GM21367 (cell line): Measurements from ENCODE around the gene BRSK1.
"Not testable (repeated sequence)": the region's sequence is repeated elsewhere in the genome, so short reads cannot be mapped to it uniquely, and the experiment has no call there.

Experiments used
- ATAC-seq: cut with Tn5 transposase; IDR thresholded peaks from one replicate; pipeline ENCODE4 v1.9.1; 2021; ENCODE audit not compliant: unreplicated experiment

Gene BRSK1

DNA sequence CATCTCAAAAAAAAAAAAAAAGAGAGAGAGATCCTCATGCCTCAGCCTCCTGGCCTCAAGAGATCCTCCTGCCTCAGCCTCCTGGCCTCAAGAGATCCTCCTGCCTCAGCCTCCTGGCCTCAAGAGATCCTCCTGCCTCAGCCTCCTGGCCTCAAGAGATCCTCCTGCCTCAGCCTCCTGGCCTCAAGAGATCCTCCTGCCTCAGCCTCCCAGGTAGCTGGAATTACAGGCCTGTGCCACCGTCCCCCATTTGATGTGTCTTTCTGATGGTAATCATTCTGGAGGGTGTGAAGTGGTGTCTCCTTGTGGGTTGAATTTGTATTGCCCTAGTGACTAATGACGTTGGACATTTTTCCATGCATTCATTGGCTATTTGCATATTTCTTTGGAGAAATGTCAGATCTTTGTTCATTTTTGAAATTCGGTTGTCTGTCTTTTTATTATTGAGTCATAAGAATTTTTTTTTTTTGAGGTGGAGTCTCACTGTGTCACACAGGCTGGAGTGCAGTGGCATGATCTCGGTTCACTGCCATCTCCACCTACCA, 45.0 kb downstream of the BRSK1 start:
- ATAC-seq, result not testable (repeated sequence)

DNA sequence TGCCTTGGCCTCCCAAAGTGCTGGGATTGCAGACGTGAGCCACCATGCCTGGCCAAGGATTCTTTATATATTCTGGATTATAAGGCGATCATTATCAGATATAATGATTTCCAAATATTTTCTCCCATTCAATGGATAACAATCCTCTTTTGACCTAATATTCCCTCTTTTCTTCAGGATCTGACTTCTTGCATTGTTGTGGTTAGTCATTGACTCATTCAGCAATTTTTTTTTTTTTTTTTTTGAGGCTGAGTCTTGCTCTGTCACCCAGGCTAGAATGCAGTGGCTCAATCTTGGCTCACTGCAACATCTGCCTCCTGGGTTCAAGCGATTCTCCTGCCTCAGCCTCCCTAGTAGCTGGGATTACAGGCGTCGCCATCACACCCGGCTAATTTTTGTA, 46.0 kb downstream of the BRSK1 start:
- not testable (repeated sequence) for ATAC-seq

DNA sequence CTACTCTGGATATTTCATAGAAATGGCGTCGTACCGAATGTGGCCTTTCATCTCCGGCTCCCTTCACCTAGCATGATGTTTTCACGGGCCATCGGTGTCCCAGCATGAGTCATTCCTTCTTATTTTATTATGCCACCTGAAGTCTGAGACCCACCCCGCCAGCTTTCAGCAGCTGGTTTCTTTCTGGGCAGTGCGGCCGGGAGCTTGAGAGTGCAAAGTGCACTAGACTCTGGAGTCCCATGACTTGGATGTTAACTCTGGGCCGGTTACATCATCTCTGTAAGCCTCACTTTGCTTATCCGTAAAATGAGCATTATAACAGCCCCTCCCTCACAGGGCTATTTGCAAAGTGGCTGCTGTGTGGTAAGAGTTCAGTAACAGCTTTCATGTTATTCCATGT, 50.1 kb downstream of the BRSK1 start:
- no peak for ATAC-seq

DNA sequence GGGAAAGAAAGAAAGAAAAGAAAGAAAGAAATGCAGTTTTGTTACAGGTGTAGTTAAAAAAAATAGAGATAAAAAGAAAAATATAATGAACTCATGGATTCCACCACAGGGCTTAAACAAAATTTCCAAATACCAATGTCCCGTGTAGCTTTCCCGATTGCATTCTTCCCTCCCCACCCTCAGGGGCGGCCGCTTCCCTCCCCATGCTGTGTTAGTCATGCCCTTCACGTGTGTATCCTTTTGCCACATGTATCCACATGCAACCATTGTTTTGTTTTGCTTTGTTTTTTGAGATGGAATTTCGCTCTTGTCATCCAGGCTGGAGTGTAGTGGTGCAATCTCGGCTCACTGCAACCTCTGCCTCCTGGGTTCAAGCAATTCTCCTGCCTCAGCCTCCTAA, 52.3 kb downstream of the BRSK1 start:
- no peak for ATAC-seq

DNA sequence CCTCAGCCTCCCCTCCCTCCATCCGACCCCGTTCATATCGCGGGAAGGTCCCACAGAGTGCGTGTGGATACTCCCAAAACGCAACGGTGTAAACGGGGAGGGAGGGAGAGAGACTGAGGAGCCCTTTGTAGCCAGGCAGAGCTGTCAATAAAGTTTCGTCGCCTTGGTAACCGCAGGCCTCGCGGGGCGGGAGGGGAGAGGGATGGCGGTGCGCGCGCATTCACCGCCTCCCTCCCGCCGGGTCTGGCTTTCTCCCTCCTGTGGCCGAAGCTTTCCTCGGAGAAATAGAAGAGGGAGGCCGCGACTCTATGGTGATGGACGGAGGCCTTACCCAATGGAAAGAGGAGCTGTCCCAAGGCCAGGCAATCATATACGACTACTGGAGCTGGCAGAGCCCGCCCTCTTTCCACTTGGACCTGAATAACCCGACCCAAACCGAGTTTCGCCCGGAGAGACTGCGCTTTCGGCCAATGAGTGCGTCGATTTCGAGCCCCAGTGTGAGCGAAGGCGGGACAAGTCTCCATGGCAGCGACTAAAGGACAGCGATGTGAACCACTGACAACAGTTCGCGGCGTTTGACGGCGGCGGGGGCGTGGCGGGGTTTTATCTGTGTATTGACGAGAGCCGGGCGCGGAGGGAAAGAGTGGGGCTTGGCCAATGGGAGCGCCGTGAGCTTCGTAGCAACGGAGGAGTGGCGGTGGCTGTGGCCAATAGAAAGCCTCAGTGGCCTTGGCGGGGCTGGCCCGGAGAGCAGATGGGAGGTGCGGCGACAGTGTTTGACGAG, 55.5 kb downstream of the BRSK1 start, which contains the start of gene KMT5C:
Gene KMT5C, plus strand, starts transcription at position 772 of the 784 bp plus-strand sequence. CDS start 2,061 bp downstream, outside the sequence.
- peak; percentile 74 for ATAC-seq

DNA sequence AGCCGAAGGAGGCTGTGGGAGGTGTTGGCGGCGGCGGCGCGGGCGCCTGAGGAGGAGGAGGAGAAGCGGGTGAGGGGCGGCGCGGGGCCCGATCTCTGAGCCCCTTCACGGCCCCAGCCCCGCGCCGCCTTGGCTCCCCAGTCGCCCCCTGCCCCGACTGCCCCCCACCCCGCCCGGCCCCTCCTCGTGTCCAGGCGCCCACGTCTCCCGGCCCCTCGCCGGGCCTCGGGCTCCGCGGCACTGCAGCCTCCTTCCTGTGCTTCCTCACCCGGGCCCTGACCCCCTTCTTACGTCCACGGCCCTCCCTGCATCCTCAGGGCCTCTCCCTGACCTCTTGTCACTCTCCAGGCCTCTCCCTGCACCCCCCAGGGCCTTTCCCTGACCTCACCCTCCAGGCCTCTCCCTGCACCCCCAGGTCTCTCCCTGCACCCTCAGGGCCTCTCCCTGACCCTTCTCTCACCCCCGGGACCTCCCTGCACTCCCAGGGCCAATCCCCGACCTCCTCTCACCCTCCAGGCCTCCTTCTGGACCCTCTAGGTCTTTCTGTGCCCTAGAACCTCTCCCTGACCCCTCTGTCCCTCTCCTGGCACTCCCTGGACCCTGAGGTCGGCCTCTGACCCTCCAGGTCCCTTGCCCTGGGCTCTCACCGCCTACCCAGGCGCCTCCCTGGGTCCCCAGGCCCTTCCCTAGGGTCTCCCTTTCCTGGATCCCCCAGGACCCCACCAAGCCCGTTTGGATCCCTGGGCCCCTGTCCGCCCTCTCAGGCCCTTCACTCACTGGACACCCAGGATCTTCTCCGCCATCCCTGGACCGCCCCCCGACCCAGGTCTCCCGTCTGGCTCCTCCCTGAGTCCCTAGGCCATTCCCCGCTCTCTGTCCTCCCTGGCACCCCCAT, 56.3 kb downstream of the BRSK1 start:
- no peak for ATAC-seq

DNA sequence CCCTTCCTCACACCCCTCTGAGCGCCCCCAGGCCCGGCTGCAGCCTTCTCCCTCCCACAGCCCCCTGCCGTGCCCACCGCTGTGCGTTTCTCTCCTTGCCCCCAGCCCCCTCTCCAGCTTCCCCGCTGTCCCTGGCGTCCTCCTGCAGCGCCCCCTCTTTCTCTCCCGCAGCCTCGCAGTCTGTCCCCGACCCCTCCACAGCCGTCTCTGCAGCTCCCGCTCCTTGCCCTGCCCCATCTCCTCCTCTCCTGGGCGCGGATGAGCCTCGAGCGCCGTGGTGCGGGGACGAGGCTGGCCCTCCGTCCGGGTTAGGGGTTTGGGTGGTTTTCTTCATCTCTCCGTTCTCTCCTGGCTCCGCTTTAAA, 57.0 kb downstream of the BRSK1 start:
- ATAC-seq, result no peak

DNA sequence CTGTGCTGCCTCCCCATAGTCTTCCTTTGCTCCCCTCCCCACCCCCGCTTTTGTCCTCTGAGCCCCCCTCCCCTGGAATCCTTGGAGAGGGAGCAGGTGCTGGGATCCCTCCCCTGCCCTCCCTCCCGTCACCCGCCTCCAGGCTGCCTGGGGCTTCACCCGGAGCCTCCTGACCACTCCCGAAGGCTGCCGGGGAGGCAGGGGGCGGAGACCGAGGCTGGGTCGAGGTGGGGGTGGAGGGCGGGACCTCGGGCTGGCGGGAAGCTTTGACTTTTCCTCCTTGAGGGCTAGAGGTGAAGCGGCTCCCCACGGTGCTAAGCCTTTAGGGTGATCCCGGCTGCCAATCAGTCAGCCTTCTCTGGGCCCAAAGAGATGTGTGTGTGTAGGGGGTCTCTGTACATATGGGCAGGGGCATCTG, 57.4 kb downstream of the BRSK1 start:
- ATAC-seq, result no peak

DNA sequence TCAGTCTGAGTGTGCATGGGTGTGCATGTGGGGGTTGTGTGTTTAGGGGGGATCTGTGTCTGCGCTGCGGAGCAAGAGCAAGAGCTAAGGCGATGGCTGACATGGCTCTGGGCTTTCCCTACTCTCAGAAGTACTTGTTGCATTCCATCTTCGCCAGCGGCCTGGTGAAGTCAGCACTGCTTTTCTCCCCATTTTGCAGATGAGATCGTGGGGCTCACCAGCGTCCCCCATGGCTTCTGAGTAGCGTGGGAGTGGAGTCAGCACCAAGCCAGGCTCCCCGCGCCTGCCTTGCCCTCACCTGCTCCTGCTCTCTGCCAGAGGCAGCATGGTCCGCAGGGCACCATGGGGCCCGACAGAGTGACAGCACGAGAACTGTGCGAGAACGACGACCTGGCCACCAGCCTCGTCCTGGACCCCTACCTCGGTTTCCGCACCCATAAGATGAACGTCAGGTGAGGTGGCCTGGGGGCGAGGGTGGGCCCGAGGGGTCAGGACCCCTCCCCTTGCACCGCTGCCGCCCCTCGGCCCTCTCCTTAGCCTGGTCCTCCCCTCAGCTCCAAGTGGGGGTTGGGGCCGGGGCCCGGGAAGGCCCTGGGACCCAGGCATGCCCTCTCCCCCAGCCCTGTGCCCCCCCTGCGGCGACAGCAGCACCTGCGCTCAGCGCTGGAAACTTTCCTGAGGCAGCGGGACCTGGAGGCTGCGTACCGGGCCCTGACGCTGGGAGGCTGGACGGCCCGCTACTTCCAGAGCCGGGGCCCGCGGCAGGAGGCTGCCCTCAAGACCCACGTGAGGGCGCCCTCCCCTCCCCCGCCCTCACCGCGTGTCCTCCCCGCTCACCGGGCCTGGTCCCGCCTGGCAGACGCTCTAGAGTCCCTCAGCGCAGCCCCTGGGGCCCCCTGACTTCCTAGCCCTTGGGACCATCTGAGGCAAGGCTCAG, 58.1 kb downstream of the BRSK1 start:
- ATAC-seq, result no peak

DNA sequence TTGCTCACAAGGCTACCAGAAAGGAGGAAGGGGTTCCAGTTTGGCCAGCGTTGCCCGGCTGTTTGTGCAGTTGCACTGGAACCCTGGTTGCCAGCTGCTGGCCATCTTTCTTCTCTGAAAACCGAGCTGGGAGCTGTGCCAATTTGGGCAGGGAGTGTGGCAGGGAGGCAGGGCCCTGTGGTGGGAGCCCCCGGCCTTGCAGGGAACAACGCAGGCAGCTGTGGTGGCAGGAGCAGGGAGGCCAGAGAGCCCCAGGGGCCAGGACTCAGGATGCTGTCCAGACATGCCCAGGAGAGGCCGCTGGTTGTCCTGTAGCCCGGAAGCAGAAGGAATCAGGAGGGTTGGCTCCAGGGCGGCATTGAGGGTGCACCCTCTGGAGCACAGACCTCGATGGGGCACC, 60.6 kb downstream of the BRSK1 start:
- no peak for ATAC-seq

DNA sequence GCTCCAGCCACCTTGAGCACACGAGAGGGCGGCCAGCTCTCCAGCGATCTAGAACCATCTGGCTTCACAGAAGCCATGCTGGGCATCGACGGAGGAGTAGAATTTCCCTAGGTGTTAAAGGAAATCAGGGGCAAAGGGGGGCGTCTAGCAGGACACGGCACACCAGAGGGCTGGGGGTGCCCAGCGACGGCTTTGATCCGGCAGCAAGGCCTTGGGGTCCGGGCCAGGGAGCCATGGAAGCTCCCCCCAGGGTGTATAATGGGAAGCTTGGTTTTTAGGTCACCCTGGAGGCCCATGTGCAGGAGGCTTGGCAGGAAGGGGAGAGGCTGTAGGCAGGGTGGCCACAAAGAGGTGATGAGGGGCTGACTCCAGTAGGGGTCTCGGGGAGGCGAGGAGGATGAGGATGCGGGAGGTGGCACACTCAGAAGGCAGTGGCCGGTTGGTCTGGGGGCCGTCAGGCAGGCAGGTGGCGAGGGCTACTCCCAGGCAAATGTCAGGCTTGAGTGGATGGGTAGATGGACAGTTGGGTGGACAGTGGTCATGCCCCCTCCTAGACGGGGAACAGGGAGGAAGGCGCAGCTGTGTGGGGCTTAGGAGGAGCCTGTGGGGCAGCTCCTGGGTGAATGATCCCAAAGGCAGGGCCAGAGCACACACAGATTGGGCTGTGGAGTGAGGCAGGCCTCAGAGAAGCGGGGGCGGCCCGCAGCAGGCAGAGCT, 61.5 kb downstream of the BRSK1 start:
- ATAC-seq, result no peak

DNA sequence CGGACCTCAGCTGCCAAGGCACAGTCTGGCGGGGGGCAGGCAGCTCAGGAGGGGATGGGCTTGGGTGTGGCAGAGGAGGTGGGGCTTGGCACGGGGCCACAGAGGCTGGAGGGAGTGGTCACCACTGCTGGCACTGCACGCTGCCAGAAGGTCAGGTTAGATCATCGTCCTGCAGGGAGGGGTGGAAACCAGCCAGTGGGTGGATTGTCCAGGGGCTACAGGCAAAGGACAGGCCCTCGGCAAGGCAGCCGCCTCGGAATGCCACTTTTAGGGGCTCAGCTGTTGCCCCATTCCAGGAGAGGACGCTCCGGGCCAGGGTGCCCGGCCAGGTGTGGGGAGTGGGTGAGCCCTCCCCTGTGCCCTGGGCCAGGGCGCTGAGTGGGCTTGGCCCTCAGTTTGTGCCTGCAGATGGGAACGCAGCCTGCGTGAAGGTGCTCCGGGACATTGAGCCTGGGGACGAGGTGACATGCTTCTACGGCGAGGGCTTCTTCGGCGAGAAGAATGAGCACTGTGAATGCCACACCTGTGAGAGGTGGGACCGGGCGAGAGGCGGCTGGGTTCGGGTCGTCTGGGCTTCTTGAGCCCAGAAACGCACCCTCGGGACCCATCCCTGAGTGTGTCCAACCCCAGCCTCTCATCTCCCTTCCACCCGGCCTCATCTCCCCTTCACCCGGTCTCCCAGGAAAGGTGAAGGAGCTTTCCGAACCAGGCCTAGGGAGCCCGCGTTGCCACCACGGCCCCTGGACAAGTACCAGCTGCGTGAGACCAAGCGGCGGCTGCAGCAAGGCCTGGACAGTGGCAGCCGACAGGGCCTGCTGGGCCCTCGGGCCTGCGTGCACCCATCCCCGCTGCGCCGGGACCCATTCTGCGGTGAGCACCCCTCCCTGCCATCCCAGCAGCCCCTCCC, 62.3 kb downstream of the BRSK1 start:
- ATAC-seq, result no peak

DNA sequence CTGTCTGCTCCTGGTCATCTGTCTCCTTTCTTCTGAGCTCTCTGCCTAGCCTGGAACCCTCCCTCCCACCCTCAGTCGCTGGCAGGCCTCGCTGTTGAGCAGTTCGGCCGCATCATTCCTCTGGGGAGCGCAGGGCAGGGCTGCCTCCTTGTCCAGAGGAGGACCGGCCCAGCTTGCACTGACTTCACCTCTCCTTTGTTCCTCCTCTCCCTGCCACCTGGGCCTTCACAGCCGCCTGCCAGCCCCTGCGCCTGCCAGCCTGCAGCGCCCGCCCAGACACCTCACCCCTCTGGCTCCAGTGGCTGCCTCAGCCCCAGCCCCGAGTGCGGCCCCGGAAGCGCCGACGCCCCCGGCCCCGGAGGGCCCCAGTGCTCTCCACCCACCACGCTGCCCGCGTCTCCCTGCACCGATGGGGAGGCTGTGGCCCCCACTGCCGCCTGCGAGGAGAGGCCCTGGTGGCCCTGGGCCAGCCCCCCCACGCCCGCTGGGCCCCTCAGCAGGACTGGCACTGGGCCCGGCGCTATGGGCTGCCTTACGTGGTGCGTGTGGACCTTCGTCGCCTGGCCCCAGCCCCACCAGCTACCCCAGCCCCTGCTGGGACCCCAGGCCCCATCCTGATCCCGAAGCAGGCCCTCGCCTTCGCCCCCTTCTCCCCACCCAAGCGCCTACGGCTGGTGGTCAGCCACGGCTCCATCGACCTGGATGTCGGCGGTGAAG, 63.1 kb downstream of the BRSK1 start:
- no peak for ATAC-seq

DNA sequence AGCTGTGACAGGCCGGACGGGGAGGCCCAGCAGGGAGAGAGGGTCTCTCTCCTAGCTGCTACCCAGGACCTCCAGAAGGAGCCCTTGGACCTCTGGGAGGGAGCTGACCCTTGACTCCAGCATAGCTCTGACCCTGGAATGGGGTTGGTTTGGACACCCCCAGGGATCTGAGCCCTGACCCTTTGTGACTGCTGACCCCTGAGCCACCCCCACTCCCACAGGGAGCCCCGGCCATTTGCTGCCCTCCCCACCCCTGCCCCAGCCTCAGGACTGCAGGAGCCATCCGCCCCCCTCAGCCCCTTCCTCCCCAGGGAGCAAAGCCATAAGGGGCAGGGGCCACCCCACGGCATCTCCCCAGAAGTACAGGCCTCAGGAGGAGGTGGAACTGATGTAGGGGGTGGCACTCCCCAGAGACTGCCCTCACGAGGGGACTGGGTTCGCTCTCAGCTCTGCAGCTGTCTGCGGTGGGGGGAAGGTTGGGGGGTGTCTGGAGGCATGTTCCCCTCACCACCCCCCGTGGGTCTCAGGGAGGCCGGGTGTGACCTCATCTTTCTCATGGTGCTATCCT, 63.7 kb downstream of the BRSK1 start:
- no peak for ATAC-seq

DNA sequence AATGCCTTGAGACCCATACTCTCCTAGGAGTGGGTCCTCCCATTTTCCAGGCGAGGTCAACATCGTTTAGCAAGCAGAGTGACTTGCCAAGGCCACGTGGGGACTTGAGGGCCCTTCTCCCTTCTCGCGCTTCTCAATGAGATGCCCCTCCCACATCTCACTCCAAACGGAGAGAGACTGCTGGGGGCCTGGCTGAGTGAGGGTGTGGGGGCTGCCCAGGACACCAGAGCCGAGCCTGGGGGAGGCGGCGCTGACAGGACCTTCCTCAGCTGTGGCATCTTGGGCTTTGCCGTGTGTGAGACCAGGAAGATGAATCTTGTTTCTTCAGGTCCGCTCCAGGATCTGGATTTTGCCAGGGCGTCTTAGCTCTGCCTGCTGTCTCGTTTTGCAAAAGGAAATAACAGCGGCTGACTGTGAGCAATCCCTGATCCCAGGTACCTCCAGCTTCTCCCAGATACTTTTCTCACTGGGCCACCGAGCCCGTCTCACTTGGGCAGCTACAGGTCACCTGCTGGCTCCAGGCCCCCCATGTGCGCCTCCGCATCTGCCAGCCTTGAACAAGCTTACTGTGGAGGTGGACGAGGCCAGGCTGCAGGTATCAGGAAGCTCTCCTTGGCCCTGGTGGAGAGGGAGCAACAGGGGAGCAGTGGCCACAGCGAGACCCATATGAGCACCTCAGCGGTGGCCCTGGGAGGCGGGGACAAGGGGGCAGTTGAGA, 64.7 kb downstream of the BRSK1 start:
- ATAC-seq, result no peak

DNA sequence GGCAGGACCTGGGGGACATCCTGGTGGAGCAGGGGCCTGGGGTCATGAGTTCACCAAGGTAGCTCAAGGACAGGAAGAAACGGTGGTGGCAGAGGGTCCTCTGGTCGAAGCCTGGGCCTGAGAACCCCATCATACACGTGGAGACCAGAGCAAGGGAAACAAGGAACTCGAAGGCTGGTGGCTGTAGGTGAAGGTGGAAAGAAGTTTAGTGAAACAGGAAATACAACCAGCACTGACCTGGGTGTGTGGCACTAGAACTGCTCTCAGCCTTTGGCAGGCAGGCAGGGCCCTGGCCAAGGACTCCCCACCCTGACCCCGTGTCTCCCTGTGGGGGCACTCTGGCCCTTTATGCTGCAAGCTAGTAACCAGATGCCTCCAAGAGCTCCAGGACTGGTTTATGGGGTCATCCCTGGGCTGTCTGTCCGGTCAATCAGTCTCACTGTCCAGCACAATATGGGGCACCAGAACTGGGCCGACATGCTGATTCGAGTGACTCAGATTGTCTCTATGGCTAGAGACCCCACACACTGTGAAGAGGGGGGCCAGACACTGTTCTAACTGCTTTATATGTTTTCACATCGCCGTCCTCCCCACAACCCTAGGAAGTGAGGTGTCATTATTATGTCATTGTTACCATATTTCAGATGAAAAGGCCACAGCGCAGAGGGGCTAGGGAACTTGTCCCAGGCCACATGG, 67.0 kb downstream of the BRSK1 start:
- ATAC-seq, result no peak

DNA sequence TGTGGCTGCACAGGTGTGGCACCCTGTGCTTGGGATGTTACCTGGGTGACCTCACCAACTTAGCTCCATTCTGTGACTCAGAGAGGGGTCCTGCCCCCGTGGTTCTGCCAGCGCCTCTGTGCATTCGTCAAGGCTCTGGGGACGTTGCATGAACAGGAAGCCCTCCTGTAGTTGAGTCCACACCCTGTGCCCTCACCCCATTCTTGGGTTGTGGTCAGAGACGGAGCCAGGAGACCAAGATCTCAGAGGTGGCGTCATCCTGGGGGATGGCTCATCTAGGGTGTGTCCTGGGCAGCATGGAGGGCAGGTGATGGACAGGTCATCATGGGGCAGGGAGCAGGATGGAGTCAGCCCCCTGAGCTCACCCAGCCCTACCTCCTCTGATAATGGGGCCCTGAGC, 68.2 kb downstream of the BRSK1 start:
- ATAC-seq, result no peak
